Lower leg skin (tissue), 4 donors: ENCODE data around the gene TMEM229B. TPM values are rescaled to one million over a fixed set of nuclear protein-coding genes. Genes with fewer than 3 reads are reported as not detected.

ENCODE experiments used
- DNase-seq, 2 donors: peaks; one replicate each; pipeline ENCODE4 v3.0.0-alpha.2; 2019; ENCODE audit warnings: low spot score in 2 of 2
- H3K4me3 ChIP-seq: fragments of 200-600 bp; sonication (generic); 2 replicates; pipeline ENCODE4 v1.5.1; 2017; ENCODE audit warnings: mild to moderate bottlenecking, low read depth; ENCODE audit not compliant: poor library complexity, severe bottlenecking
- CTCF ChIP-seq, 3 donors: fragments of 450-650 bp; IDR thresholded peaks; one replicate each; pipeline ENCODE4 v1.5.1; 2016; ENCODE audit warnings: antibody characterized with exemption in 3 of 3, mild to moderate bottlenecking in 3 of 3, moderate library complexity in 2 of 3
- POLR2A ChIP-seq, 2 donors: fragments of 450-650 bp; IDR thresholded peaks; one replicate each; pipeline ENCODE4 v1.6.1; 2016 to 2017; ENCODE audit warnings: antibody characterized with exemption in 2 of 2, mild to moderate bottlenecking in 1 of 2, moderate library complexity in 1 of 2
- WGBS, 2 donors: methylation state at CpG; one replicate each; pipeline ENCODE4 v1.1.5; 2018; 5-methylcytosine and 5-hydroxymethylcytosine counted together
- intact Hi-C: fragments of 100-400 bp; cut with DNase I; formaldehyde crosslinking; loops from one replicate; pipeline ENCODE4 v1.15.0; 2023; ENCODE audit warnings: low total_unique reads
- total RNA-seq, 4 donors: library from RNA; depleted of rRNA; stranded (reverse); fragments of >200 nt; gene quantifications; one replicate each; pipeline ENCODE4 v1.1.0, GENCODE V29; 2016

The TMEM229B gene
- total RNA-seq, 4 donors from 2014 or later: 0.49 to 3.8 (median 2.5) TPM

GRCh38 chr14:67500981-67501380 is 12.5 kb upstream of the TMEM229B start:
- 49 to 54% methylated on average over 3 of the region's 3 CpGs for WGBS, 2 donors
- TF ChIP-seq POLR2A (IDR thresholded peaks at IDR 0.05) (no peak), CTCF (IDR thresholded peaks at IDR 0.05) (no peak)

GRCh38 chr14:67497716-67498115 is 9.2 kb upstream of the TMEM229B start:
- no peak overlapping the region for H3K4me3 ChIP-seq
- 77 to 88% methylated on average over 4 of the region's 4 CpGs for WGBS, 2 donors
- DNase-seq: no peak
- no peak for TF ChIP-seq CTCF (IDR thresholded peaks at IDR 0.05)
- TF ChIP-seq POLR2A (IDR thresholded peaks at IDR 0.05): no peak
- intact Hi-C loops: no loop called here

More at GRCh38 chr14:67500981-67501380, 12.5 kb upstream of the TMEM229B start:
- intact Hi-C loops: no loop called here
- no peak for DNase-seq
- no peak overlapping the region for H3K4me3 ChIP-seq

- DNase-seq: no peak
- WGBS, 2 donors: 82 to 90% methylated on average over 13 of the region's 13 CpGs
- intact Hi-C loops: no loop called here
- TF ChIP-seq CTCF (IDR thresholded peaks at IDR 0.05) (no peak), POLR2A (IDR thresholded peaks at IDR 0.05) (no peak)
- H3K4me3 ChIP-seq: no peak overlapping the region
These were observed 8.7 kb upstream of the TMEM229B start for GRCh38 chr14:67497216-67497615.

- intact Hi-C loops: no loop called here
- DNase-seq: no peak
- TF ChIP-seq POLR2A (IDR thresholded peaks at IDR 0.05): no peak
- TF ChIP-seq CTCF (IDR thresholded peaks at IDR 0.05): no peak
- no peak overlapping the region for H3K4me3 ChIP-seq
- 100% methylated on average over 1 of the region's 1 CpG for WGBS, 2 donors
These were observed 7.3 kb upstream of the TMEM229B start for GRCh38 chr14:67495827-67496226.

GRCh38 chr14:67493092-67493717 is 4.7 kb upstream of the TMEM229B start:
- TF ChIP-seq POLR2A (IDR thresholded peaks at IDR 0.05): no peak
- TF ChIP-seq CTCF (IDR thresholded peaks at IDR 0.05): no peak
- no peak for DNase-seq
- WGBS, 2 donors: 93 to 94% methylated on average over 8 of the region's 8 CpGs
- intact Hi-C loops: no loop called here
- H3K4me3 ChIP-seq: no peak overlapping the region

- 91 to 93% methylated on average over 3 of the region's 3 CpGs for WGBS, 2 donors
- no peak for DNase-seq
- no peak for TF ChIP-seq POLR2A (IDR thresholded peaks at IDR 0.05)
- TF ChIP-seq CTCF (IDR thresholded peaks at IDR 0.05): no peak
- no peak overlapping the region for H3K4me3 ChIP-seq
- intact Hi-C loops: no loop called here
These were observed 4.0 kb upstream of the TMEM229B start for GRCh38 chr14:67492538-67492937.
